Stimulated activated CD4-positive, alpha-beta T cell treated with anti-CD3 and anti-CD28 coated beads, TNF-alpha, amount 100 ng/mL, for 1 hour (primary cell): Measurements from ENCODE around the gene TRIM15.

ENCODE experiments used
- DNase-seq, 3 donors: peaks; one replicate each; pipeline ENCODE4 v3.0.0-alpha.2; 2020; ENCODE audit warnings: low read depth in 3 of 3, low spot score in 1 of 3

TRIM15 gene

DNA sequence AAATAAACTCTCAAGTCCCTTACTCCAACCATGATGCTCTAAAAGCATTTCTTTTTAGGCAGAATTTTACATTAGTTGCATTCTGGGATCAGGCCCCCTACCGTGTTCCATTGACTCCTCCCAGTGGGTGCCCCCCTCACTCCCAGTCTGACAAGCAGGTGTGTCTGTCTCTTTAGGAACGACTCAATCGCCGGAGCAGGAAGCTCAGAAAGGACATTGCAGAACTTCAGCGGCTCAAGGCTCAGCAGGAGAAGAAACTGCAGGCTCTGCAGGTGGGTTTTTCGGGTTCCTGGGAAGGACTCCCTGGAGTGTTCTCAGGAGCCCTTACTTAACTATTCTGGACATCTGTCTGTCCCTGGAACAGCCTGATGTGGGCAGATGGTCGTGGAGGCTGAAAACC is 17.5 kb upstream of the TRIM15 start:
- DNase-seq = no peak

- DNase-seq = no peak
Observed at GRCh38 chr6:30147096-30147495, 16.2 kb upstream of the TRIM15 start.

GRCh38 chr6:30149234-30149633 is 14.1 kb upstream of the TRIM15 start:
- no peak for DNase-seq

GRCh38 chr6:30149858-30150550 is 13.3 kb upstream of the TRIM15 start:
- no peak for DNase-seq

DNA sequence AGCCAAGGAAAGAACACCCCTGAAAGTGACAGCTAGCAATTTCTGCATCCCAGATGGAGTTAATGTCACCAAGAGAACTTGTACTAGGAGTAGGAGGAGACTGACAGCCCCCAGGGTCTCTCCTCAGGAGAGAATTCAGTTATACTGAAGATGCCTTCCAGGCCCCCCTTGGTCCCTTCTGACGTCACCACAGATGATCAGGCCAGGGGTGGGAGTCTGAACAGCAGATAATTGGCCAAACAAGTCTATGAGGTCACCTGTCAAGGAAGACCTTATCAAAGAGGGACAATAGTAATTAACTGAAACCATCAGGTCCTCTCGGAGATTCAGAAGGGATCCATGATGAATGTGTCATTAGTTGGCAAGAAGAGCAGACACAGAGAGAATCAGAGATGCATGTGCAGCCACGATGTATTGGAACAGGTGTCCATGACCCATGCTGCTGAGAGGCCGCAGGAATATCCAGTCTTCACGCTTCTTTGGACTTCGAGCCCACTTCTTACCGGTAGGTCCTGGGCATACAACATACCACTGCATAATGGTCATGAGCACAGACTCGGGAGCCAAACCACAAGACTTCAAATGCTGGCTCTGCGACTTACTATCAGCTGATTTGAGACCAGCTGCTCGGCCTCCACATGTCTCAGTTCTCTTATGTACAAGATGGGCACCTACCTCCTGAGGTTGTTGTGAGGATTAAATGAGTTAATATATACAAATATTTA is 12.5 kb upstream of the TRIM15 start:
- DNase-seq = no peak

- DNase-seq = no peak
Observed at GRCh38 chr6:30151580-30151979, 11.8 kb upstream of the TRIM15 start.

DNA sequence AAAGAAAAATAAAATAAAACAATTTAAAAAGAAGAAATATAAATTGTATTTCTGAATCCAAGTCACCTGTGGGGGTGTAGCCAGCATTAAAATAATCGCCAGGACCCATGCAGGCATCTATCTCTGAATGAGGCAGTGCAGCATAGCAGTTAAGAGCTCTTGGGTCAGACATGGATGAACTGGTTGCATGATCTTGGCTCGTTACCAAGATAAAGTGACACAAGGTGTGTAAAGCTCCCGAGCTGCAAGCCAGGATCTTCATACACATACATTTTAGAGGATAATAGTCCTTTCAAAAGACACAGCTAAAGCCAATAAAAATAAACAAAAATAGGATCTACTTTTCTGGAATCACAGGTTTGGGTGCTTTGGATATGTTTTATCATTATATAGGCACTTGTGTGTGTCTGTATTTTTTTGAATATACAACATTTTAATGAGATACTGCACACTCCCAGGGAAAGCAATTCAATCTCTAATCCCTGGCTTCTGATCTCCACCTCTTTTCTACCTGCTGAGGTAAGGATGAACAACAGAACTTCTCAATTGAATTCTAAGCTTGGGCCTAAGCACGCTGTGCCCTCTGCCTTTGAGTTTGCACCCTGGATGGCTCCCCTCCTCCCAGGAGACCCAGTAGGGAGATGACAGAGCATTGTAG is 11.2 kb upstream of the TRIM15 start:
- DNase-seq = no peak

GRCh38 chr6:30152910-30153610 is 10.3 kb upstream of the TRIM15 start:
- DNase-seq = no peak

GRCh38 chr6:30154061-30154460 is 9.3 kb upstream of the TRIM15 start:
- no peak for DNase-seq

- no peak for DNase-seq
Observed at GRCh38 chr6:30154709-30155519, 8.4 kb upstream of the TRIM15 start.

GRCh38 chr6:30155520-30156261 is 7.7 kb upstream of the TRIM15 start:
- DNase-seq = no peak

GRCh38 chr6:30156262-30156599 is 7.1 kb upstream of the TRIM15 start:
- no peak for DNase-seq

GRCh38 chr6:30156774-30157173 is 6.6 kb upstream of the TRIM15 start:
- no peak for DNase-seq

DNA sequence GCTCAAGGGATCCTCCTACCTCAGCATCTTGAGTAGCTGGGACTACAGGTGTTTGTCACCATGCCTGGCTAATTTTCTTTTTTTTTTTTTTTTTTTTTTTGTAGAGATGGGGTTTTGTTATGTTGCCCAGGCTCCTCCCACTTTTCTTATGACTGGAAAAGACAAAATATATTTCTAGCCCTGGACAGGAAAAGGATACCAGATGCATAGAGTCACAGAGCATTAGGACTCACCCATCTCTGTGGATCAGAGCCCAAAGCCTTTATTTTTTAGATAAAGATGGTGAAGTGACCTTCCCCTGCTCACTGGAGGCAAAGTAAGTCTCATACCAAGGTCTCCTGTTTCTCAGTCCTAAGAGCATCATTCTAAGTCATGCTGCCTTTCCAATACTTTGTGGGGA is 5.8 kb upstream of the TRIM15 start:
- DNase-seq = no peak

GRCh38 chr6:30157999-30158398 is 5.3 kb upstream of the TRIM15 start:
- no peak for DNase-seq

DNA sequence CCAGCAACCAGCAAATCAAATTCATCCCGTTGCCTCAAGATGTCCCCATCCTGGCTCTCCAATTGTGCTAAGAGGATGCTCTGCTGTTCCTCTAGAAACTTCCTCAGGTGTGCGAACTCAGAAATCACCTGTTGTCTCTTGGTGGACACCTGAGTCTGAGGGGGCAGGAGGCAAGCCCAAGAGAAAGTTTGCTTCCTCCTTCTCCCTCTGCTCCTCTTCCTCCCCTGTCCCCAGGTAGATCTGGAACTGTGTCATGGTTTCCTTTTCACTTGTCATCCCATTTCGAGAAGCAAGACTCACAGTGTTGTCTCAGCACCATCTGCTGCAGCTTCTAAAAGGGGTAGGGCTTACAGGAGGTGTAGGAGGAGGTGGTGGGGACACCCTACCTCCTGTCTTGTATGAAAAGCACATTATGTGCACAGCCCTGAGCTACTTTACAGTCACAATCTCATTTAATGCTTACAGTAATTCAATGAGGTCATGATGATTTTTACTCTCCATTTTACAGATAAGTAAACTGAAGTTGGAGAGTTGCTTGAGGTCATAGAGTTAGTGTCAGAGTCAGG is 4.8 kb upstream of the TRIM15 start:
- DNase-seq = no peak

DNA sequence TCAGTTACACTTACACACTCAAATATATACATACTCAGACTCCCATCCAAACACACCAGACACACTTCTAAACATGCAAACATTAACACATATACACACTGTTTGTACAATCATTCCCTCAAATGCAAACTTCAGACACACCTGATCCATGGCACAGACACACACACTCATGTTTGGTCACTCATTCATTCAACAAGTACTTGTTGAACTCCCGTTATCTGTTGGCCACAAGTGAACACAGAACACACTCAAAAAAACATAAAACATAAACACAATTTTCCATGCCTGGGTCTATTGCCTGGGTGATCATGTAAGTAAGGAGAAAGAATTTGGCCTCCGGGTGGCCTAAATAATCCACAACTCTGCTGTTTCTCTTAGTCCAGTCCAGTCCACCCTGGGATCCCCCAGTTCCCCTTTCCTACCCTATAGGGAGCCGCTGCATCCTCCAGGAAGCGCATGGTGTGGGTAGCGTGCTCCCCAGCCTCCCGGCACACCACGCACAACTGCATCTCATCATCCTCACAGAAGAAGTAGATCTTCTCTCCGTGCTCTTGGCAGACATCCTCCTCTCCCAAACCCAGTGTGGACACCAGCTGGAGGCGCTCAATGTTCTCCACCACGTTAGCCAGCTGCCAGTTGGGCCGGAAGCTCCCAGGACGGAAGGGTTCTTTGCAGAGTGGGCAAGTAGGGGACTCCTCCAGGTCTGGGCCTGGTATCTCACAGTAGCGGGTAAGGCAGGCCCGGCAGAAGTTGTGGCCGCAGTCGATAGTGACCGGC is 3.1 kb upstream of the TRIM15 start:
- DNase-seq = no peak

DNA sequence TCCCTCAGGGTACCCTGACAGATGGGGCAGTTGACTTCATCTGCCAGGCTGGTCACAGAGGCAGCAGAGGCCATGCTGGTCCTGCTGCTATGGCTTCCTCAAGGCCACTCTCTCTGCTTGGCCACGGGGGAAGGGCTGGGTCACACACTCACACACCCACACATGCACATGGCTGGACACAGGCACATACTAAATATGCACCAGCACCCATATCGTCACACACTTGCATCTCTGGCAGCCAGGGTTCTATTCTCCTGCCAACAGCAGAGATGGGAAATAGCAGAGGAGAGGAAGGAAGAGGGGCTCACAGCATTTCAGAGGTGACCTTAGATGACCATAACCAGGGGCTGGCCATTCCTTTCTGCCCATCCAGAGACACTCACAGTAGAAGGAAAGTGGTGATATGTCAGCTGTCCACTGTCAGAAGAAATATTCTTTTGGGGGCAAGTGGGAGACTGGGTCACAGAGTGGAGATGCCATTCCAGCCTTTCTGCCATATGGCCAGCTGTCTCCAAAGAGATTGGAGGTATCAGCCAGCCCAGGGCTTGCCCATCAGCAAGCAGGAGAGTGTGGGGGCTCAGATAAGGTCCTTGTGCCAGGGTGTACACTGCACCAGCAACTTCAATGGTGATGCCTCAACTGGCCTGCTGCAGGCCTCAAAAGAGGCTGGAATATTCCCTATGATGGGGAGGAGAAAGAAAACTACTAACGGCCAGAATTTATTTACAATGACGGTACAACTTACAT is 2.4 kb upstream of the TRIM15 start, which contains the start of gene TRIM10:
Gene TRIM10 (minus strand): TSS at position 427 of the 747 bp plus-strand sequence. CDS start 353 bp downstream, at position 74.
- no peak for DNase-seq
